ENCODE data around the gene SIL1.

DNA sequence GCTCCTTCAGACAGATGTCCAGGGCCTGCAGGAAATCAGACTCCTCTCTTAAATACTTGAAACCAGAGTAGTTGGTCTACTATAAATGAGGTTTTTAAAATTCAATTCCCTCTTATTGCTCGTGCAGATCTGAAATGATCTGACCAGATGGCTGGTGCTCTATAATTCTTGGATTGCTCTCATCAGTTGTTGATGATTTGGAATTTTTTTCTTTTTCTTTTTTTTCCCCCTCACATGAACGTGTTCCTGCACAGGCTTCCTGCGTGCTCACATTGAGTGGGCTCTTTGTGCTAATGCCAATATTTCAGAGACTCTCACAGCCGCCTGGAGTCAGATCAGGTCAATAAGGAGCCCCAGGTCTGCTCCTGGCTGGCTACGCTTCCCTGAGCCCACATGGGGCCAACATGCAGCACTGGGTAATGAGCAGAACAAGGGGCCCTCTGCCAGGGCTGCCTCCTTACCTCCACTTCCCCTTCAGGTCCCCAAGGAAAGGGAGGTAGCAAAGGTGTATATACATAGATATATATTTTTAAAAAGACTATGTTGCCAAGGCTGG lies 82.0 kb downstream of the SIL1 start:
- TF ChIP-seq CTCF (optimal IDR thresholded peaks at IDR 0.05 in 1 of 3, IDR thresholded peaks at IDR 0.05 in 1 of 3, conservative IDR thresholded peaks at IDR 0.05 in 1 of 3; ENCODE audit: extremely low read depth in 1 of 3, insufficient read depth in 2 of 3, low read length in 3 of 3) (no peak), EZH2 (IDR thresholded peaks at IDR 0.05; ENCODE audit: low read length) (no peak)
